Activated CD4-positive, alpha-beta T cell treated with anti-CD3 and anti-CD28 coated beads, Interleukin-2, amount 50 U/mL, for 24 hours (primary cell): ENCODE measurements around the gene TTC34.

Source experiments
- DNase-seq, 2 donors: peaks; one replicate each; pipeline ENCODE4 v3.0.0-alpha.2; 2020; ENCODE audit warnings: low read depth in 1 of 2, low spot score in 1 of 2

TTC34 gene

DNA sequence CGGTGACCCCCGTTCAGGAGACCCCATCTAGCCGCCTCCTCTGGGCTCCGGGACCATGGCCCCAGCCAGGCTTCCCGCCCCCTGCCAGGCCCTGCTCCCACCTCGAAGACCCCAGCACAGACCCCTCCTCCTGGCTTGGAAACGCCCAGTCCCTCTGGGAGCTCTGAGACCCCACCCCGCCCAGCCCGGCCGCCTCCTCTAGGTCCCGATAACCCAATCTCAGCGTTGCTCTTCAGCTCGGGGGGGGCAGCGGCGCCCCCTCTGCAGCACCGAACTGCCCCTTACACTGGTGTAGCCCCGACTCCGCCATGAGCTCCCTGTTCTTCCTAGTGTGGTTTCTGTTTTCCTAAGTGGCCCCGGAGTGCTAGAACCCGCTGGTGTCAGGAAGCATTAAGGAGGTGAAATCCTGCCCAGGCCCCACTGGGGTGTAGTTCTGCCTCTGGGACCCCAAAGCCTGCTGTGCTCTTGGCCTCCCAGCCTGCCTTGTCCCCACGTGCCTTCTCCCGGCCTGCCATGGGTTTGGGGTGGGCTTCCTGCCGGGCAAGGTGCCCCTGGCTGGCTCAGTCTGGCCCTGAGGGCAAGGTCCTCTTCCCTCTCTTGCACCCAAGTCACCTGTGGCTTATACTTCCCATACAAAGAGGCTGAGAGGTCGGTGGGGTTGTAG lies 157.9 kb downstream of the TTC34 start:
- DNase-seq, result no peak

DNA sequence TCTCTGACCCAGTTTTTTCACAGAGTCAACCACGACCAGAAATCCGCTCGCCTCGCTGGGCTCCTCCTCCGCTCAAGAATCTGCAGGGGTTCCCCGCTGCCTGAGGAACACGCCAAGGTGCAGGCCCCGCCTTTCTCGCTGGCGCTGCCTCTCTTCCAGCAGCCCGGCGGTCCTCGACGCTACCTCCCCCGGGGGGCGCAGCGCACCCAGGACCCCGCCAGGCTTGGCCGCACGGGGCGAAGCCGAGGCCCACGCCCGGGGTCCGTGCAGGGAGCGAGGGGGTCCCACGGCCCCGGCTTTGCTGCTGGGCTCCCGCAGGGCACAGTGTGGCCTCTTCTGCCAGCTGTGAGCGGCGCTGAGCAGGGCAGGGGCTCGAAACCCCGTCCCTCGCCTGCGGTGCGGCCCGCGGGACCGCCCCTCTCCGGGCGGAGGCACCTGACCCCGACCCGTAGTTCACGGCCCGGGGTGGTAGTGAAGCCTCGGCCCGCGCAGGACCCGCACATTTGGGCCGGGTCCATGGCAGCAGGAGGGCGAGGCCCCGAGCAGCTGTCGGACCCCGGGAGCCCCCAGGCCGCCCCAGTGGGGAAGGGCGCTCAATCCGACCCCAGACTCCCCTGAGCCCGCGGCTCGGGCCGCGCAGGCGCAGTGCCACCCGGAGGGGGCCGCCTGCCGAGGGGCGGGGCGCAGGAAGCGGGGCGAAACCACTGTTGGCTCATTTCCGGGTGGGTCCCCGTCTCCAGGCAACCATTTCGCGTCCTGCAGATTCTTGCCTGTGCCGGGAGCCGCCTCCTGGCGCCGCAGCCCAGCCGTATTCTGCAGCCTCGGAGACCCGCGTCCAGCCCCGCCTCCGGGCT lies 158.7 kb downstream of the TTC34 start:
- DNase-seq, result peak; percentile 80 to 93

DNA sequence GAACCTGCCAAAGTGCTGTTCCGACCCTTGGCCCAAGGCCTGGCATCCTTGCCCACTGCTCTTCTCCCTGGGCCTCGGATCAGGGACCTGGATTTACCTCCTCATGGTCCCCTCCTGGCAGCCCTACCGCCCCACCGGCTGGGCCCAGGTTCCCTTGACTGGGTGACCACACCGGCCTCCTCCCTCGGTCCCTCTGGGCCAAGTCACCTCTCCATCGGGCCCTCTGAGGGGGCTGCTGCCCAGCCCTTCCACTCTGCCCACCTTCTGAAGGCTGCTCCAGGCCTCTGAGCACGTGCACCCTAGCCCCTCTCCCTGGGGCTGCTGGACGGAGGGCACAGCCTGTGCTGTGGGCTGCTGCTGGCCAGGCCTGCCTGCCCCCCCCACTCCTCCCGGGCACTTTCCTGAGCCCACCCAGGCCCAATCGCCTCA lies 159.3 kb downstream of the TTC34 start:
- no peak for DNase-seq

DNA sequence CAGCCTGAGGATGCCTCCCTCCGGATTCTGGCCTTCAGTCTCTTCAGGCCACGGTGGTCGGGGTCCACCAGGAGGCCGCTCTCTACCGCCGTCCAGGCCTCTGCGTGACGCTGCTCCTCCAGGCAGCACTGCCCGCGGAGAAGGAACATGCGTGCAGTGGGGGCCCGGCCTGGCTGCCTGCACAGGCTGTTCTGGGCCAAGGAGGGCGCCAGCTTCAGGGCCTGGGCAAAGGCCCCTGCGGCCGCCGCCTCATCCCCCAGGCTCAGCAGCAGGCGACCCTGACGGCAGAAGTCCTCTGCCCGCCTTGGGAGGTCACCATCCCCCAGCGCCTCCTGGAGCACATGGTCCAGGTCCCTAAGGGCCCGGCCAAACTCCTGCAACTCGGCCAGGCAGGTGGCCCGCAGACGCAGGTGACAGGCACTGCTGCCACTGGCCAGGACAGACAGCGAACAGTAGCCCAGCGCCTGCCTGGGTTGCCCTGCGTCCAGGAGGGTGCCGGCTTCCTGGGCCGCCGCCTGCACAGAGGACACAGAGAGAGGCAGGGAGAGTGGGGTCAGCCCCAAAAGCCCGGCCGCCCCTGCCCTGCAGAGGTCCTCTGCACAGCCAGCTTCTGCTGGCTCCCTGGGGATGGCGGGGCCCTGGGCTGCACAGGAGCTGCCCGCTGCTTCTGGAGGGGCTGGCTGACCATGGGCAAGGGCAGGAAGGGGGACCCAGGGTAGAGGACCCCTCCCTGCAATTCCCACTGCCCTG lies 159.9 kb downstream of the TTC34 start:
- no peak for DNase-seq

DNA sequence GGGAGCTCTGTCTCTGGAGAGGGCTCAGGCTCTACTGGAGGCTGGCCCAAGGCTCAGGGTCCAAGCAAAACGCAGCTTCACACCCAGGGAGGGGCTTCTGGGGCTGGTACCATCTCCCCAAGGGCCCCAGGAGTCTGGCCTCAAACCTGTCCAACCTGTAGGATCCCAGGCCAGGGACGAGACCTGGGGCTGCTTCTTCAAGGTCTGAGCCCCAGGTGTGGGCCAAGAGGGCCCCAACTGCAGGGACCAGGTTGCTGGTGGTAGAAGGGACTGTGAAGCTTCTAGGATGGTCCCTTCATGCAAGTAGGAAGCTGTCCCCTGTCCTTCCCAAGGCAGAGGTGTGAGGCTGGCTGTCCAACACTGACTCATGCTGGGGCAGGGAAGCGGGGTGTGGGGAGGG lies 160.9 kb downstream of the TTC34 start:
- no peak for DNase-seq

DNA sequence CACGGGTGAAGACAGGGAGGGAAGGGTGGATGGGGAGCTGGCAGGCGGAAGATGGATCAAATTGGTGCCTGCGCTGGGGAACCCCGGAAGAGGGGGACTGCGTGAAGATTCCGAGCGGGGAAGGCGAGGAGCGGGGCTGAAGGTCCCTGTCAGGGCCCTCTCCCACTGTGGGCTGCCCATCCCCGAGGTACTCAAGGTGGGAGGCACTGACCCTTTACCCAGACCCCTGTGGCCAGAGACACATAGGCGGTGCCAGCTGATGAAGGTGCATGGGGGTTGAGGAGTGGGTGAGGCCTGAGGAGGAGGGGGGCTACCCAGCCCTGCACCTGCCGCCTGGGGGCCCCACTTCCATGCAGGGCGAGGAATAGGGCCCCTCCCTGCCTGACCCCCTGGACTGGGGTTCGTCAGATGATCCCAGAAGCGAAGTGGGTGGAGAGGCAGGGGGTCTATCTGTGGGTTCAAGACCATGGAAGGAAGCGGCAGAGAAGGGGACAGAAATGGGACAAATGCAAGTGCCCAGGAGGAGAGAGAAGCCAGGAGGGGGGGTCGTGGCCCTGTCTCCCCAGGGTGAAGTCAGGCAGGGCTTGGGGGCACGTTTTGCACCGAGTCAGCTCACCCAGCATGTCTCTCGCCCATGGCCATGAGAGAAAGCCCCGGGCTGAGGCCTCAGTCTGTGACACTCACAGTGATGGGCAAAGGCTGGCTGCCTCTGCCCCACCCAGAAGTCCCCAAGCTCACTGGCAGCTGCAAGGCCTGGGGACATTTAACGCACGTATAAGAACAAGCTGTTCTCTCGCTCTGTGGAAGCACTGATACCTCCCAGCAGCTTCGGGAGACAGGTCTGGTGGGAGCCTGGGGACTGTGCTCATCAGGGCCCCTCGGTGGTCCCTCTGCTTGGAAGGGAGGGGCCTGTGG lies 161.6 kb downstream of the TTC34 start:
- DNase-seq, result no peak

- no peak for DNase-seq
Measured at GRCh38 chr1:2639203-2639602, 162.3 kb downstream of the TTC34 start.

GRCh38 chr1:2638466-2639115 lies 162.9 kb downstream of the TTC34 start:
- DNase-seq, result no peak

GRCh38 chr1:2637442-2638145 lies 163.9 kb downstream of the TTC34 start:
- no peak for DNase-seq

DNA sequence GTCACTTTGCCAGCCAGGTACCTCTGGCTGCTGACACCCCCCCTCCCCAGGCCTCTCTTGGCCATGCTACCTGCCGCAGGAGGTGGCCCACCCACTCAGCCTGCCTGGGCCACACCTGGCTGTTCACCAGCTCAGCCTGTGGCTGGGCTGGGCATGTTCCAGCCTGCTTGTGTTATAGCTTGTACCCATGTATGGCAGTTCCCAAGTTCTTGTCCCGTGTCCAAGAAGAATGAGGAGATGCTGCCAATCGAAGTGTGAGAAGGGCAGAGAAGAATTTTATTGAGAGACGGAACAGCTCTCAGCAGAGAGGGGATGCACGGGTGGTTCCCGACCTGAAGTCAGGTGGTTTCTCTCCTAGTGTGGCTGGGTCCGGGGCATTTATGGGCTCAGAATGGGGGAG lies 164.8 kb downstream of the TTC34 start:
- DNase-seq, result no peak

GRCh38 chr1:2635361-2636010 lies 166.0 kb downstream of the TTC34 start:
- no peak for DNase-seq

DNA sequence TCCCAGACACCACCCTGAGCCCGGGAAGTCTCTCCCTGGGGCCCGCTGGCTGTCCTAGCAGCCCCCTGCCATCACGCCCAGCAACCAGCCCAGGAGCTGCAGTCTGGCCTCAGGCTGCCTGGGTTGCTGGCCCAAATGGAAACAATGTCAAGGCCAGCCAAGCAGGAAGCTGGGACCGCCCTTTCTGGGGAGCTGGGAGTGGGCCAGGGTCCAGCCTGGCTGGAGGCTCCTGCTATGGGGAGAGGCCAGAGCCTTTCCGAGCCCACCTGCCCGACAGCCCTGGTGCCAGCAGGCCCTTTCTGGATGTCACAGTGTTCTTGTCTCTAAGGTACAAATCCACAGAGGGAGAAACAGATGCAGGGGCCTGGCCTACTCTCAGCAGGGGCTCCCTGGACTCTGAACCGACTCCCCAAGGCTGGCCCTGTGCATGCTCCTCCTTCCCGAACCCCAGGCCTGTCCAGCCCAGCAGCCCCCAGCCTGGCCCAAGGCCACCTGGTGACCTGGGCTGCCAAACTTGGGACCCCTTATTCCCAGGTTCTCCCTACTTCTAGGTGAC lies 167.5 kb downstream of the TTC34 start:
- no peak for DNase-seq

- DNase-seq, result no peak
Measured at GRCh38 chr1:2633366-2633935, 168.0 kb downstream of the TTC34 start.

- DNase-seq, result no peak
Measured at GRCh38 chr1:2632561-2633361, 168.7 kb downstream of the TTC34 start, which contains the start of gene MMEL1. Gene MMEL1 (minus strand): TSS chr1:2633016. CDS start chr1:2629484, 3,532 bp downstream.

DNA sequence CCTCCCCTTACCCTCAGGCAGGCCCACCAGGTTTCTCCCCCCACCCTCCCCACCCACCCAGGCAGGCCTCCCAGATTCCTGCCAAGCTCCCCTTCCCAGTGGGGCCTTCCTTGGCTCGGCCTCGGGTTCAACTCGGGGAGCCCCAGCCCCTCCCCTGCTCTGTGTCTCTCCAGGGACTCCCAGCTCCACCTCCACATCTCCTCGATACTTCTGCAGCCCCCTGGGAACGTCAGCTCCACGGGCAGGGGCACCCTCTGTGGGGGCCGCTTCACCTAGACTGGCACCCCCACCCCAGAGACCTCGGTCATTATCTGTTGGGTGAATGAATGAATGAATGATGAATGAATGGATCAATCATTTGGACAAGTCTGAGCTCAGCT lies 169.5 kb downstream of the TTC34 start:
- DNase-seq, result no peak

- DNase-seq, result no peak
Measured at GRCh38 chr1:2631136-2632050, 170.1 kb downstream of the TTC34 start.
